GM12878 (cell line): ENCODE results near the gene KTN1. TPM values are rescaled to one million over a fixed set of nuclear protein-coding genes. Genes with fewer than 3 reads are reported as not detected.

Source experiments
- ATAC-seq: fragments of 200-7000 bp; cut with Tn5 transposase; 3 replicates; pipeline ENCODE4 v1.9.1; 2020; ENCODE audit warnings: mild to moderate bottlenecking, moderate library complexity
- BruUV-seq: library from RNA; stranded (reverse); fragments of 400-500 nt; replicated peaks from 2 replicates; lab custom pipeline; 2021; lab: Mats Ljungman, UMichigan
- CTCF ChIA-PET: fragments of 300-600 bp; sonication (Branson Sonifier 250); formaldehyde crosslinking; extraction: SDS; loops from one replicate; lab custom pipeline; 2021; ENCODE audit warnings: inconsistent platforms; lab: Yijun Ruan, JAX
- POLR2A ChIA-PET: fragments of 350-600 bp; formaldehyde crosslinking; extraction: SDS; loops from one replicate; lab custom pipeline; 2021; ENCODE audit warnings: inconsistent platforms; lab: Charles Lee
- RAD21 ChIA-PET: fragments of 300-600 bp; sonication (Branson Sonifier 250); formaldehyde crosslinking; loops from one replicate; lab custom pipeline; 2023; ENCODE audit warnings: antibody characterized with exemption; ENCODE audit not compliant: unreplicated experiment; lab: Charles Lee
- SMC1A ChIA-PET: fragments of 300-600 bp; sonication (Branson Sonifier 250); formaldehyde crosslinking; loops from one replicate; lab custom pipeline; 2023; ENCODE audit not compliant: unreplicated experiment, uncharacterized antibody; lab: Charles Lee
- DNase-seq: peaks from one replicate; pipeline ENCODE4 v3.0.0-alpha.2; 2011; ENCODE audit warnings: low read depth, low spot score
- FAIRE-seq: peaks from 3 replicates; lab custom pipeline; 2011; peaks lifted over from hg19 to GRCh38; lab: Jason Lieb, UNC
- H2AFZ ChIP-seq: 2 replicates; pipeline ENCODE4 v1.6.0; 2011; ENCODE audit warnings: low read depth, low read length, control low read depth; ENCODE audit not compliant: control insufficient read depth
- H3K27ac ChIP-seq: 2 replicates; pipeline ENCODE4 v1.5.1; 2011; ENCODE audit warnings: control low read depth; ENCODE audit not compliant: control insufficient read depth, insufficient read depth
- H3K27me3 ChIP-seq, 2 experiments: replicated peaks in 1 of 2; 2 replicates each; pipeline versions ENCODE4 v1.6.0 to v1.6.1; 2011; ENCODE audit warnings: low read length in 1 of 2; ENCODE audit not compliant: control insufficient read depth in 2 of 2, insufficient read depth in 2 of 2
- H3K36me3 ChIP-seq, 2 experiments: 2 replicates each; pipeline ENCODE4 v1.5.1; 2011; ENCODE audit warnings: low read length in 1 of 2; ENCODE audit not compliant: control insufficient read depth in 2 of 2, insufficient read depth in 2 of 2
- H3K4me1 ChIP-seq: 2 replicates; pipeline ENCODE4 v1.6.1; 2011; ENCODE audit warnings: mild to moderate bottlenecking, low read length, moderate library complexity, mixed read lengths; ENCODE audit not compliant: control insufficient read depth, insufficient read depth
- H3K4me2 ChIP-seq: 2 replicates; pipeline ENCODE4 v1.6.0; 2011; ENCODE audit warnings: control low read depth; ENCODE audit not compliant: control insufficient read depth, insufficient read depth
- H3K4me3 ChIP-seq: fragments of 200-600 bp; sonication (generic); 2 replicates; pipeline ENCODE4 v1.5.1; 2016
- H3K79me2 ChIP-seq: 2 replicates; pipeline ENCODE4 v1.6.0; 2011; ENCODE audit warnings: low read length; ENCODE audit not compliant: control insufficient read depth, insufficient read depth
- H3K9ac ChIP-seq: 2 replicates; pipeline ENCODE4 v1.8.0; 2011; ENCODE audit warnings: low read length, control low read depth, mixed read lengths; ENCODE audit not compliant: control insufficient read depth, insufficient read depth
- H3K9me3 ChIP-seq: replicated peaks from 3 replicates; pipeline ENCODE4 v1.5.1; 2011; ENCODE audit warnings: mild to moderate bottlenecking, low read length; ENCODE audit not compliant: control insufficient read depth, insufficient read depth
- H4K20me1 ChIP-seq: 2 replicates; pipeline ENCODE4 v1.6.0; 2011; ENCODE audit not compliant: control insufficient read depth, insufficient read depth
- ASH2L ChIP-seq: fragments of 300-600, 200-600 bp; sonication (generic); IDR thresholded peaks from 2 replicates; pipeline ENCODE4 v1.6.1; 2017; ENCODE audit warnings: low read depth, mild to moderate bottlenecking, borderline replicate concordance
- ATF7 ChIP-seq: fragments of 450-650 bp; IDR thresholded peaks from 2 replicates; pipeline ENCODE4 v1.6.1; 2016; ENCODE audit warnings: low read depth, mild to moderate bottlenecking
- BCL11A ChIP-seq: IDR thresholded peaks from 2 replicates; pipeline ENCODE4 v1.6.1; 2011; ENCODE audit warnings: low read depth, low read length
- CBFB ChIP-seq: IDR thresholded peaks from 2 replicates; pipeline ENCODE4 v1.6.1; 2016; ENCODE audit warnings: antibody characterized with exemption, low read depth
- CTCF ChIP-seq, 3 experiments: IDR thresholded peaks in 2 of 3; conservative IDR thresholded peaks in 1 of 3; 2 replicates each; pipeline ENCODE4 v1.5.1; 2011; ENCODE audit warnings: low read depth in 3 of 3, low read length in 3 of 3, mild to moderate bottlenecking in 3 of 3, control low read depth in 2 of 3, moderate library complexity in 2 of 3, inconsistent platforms in 1 of 3, mixed read lengths in 1 of 3; ENCODE audit not compliant: control insufficient read depth in 2 of 3, insufficient read depth in 1 of 3; ENCODE audit errors: extremely low read depth in 1 of 3
- DPF2 ChIP-seq: fragments of 450-650 bp; IDR thresholded peaks from 2 replicates; pipeline ENCODE4 v1.6.1; 2017; ENCODE audit warnings: mild to moderate bottlenecking
- EED ChIP-seq: sonication (generic); IDR thresholded peaks from 2 replicates; pipeline ENCODE4 v1.6.1; 2016; ENCODE audit warnings: antibody characterized with exemption, low read depth
- LARP7 ChIP-seq: fragments of 450-650 bp; IDR thresholded peaks from 2 replicates; pipeline ENCODE4 v1.6.1; 2017; ENCODE audit warnings: mild to moderate bottlenecking
- MEF2A ChIP-seq: IDR thresholded peaks from 2 replicates; pipeline ENCODE4 v1.6.1; 2011; ENCODE audit warnings: low read depth, mild to moderate bottlenecking, low read length, moderate library complexity; ENCODE audit not compliant: insufficient read depth
- PKNOX1 ChIP-seq: fragments of 450-650 bp; IDR thresholded peaks from 2 replicates; pipeline ENCODE4 v1.6.1; 2016; ENCODE audit warnings: mild to moderate bottlenecking
- PRDM15 ChIP-seq: fragments of 450-650 bp; formaldehyde crosslinking; IDR thresholded peaks from 2 replicates; pipeline ENCODE4 v1.4.0; 2020; ENCODE audit warnings: mild to moderate bottlenecking, moderate library complexity
- RUNX3 ChIP-seq: IDR thresholded peaks from 2 replicates; pipeline ENCODE4 v1.6.1; 2012; ENCODE audit warnings: low read length, inconsistent platforms
- SIX5 ChIP-seq: IDR thresholded peaks from 2 replicates; pipeline ENCODE4 v1.6.1; 2011; ENCODE audit warnings: mild to moderate bottlenecking, low read depth, low read length, moderate library complexity; ENCODE audit not compliant: severe bottlenecking
- TAF1 ChIP-seq: IDR thresholded peaks from 2 replicates; pipeline ENCODE4 v1.6.1; 2011; ENCODE audit warnings: mild to moderate bottlenecking, low read depth, low read length, borderline replicate concordance
- ZBED1 ChIP-seq: IDR thresholded peaks from 2 replicates; pipeline ENCODE4 v1.6.1; 2016; ENCODE audit warnings: borderline replicate concordance
- ZNF24 ChIP-seq: fragments of 450-650 bp; IDR thresholded peaks from 2 replicates; pipeline ENCODE4 v1.6.1; 2017; ENCODE audit warnings: antibody characterized with exemption, mild to moderate bottlenecking
- WGBS: methylation state at CpG from one replicate; pipeline ENCODE4 v1.1.6; 2016; ENCODE audit warnings: low lambda C conversion rate; ENCODE audit not compliant: insufficient replicate concordance, insufficient coverage; ENCODE audit errors: missing lambda C conversion rate; 5-methylcytosine and 5-hydroxymethylcytosine counted together
- in situ Hi-C: fragments of 300-500 bp; cut with MboI; formaldehyde crosslinking; loops from 9 replicates; pipeline ENCODE4 v1.14.3; 2018; ENCODE audit warnings: mixed read lengths
- intact Hi-C: fragments of 100-400 bp; cut with micrococcal nuclease; formaldehyde crosslinking; loops from one replicate; pipeline ENCODE4 v1.14.2; 2022; ENCODE audit not compliant: unreplicated experiment
- polyA plus RNA-seq, 11 experiments: library from polyadenylated mRNA; depleted of rRNA in 4 of 11; unstranded in 6 of 11; stranded (reverse) in 5 of 11; fragments of >200 nt; fragmentation: Nextera tagmentation in 4 of 11; fragmentation: Illumina TruSeq in 1 of 11; extraction: Ambion mirVana in 4 of 11; extraction: Trizol in 1 of 11; gene quantifications; 1 replicate in 1 of 11; 2 replicates in 10 of 11; pipeline versions ENCODE4 v1.2.1 to v1.2.3, GENCODE V29; 2011 to 2016; ENCODE audit warnings: inconsistent platforms in 2 of 11, missing spikeins in 2 of 11, low read depth in 1 of 11
- total RNA-seq, 4 experiments: library from RNA; depleted of rRNA in 3 of 4; stranded (reverse); fragments of >200 nt in 3 of 4; fragmentation: Illumina TruSeq in 1 of 4; extraction: Trizol in 1 of 4; gene quantifications; 2 replicates each; pipeline versions ENCODE4 v1.2.1 to v1.2.3, GENCODE V29; 2013 to 2021

Gene KTN1
- total and polyA plus RNA-seq, 10 of the 15 experiments (the other 5 are each of a cell fraction or from before 2014, with no cell fraction given) = 50.6 to 154 (median 84.2) TPM

- H3K4me3 ChIP-seq = no peak overlapping the region
- intact Hi-C loops (no loop called here), in situ Hi-C loops (no loop called here)
- H3K79me2 ChIP-seq = peaks cover 26% of the 10 kb centered on the region
- ChIA-PET POLR2A (no interaction called here), CTCF (interaction anchor here (1.0 kb wide), 1 partner anchor 30 kb away, joined by 3 read pairs; no protein-coding TSS in a partner anchor), SMC1A (interaction anchor here (0.9 to 3.9 kb wide), 9 partner anchors 9 to 131 kb away, joined by 3 to 13 read pairs (median 5); no protein-coding TSS in a partner anchor), RAD21 (interaction anchor here (1.0 to 2.0 kb wide), 4 partner anchors 10 to 56 kb away, joined by 3 to 5 read pairs (median 4); no protein-coding TSS in a partner anchor)
- peaks cover 10% of the 10 kb centered on the region for H3K4me1 ChIP-seq
- no peaks in the 10 kb centered on the region for H4K20me1 ChIP-seq
- 52% methylated on average over 4 of the region's 4 CpGs for WGBS
- no peak overlapping the region for H2AFZ ChIP-seq
- H3K27ac ChIP-seq = no peak overlapping the region
- H3K4me2 ChIP-seq = no peak overlapping the region; the same call in 1 of the 2 replicates
- no peak for FAIRE-seq
- DNase-seq = no peak
- H3K9me3 ChIP-seq = no peaks in the 10 kb centered on the region
- H3K36me3 ChIP-seq = no peaks in the 10 kb centered on the region
- no peaks in the 10 kb centered on the region for H3K27me3 ChIP-seq
- no peak overlapping the region for H3K9ac ChIP-seq
- no peak for ATAC-seq
- no TSS peak for BruUV-seq
- no peak for TF ChIP-seq ZBED1
- TF ChIP-seq EED = peak; percentile 84
- TF ChIP-seq PRDM15 (CRISPR knock-in tag) = no peak
- peak; percentile 63; the same call in 1 of the 2 replicates for TF ChIP-seq RUNX3
- TF ChIP-seq ZNF24 = no peak
- TF ChIP-seq ASH2L = no peak
- TF ChIP-seq MEF2A = no peak
- TF ChIP-seq BCL11A = no peak
- no peak for TF ChIP-seq CBFB
- no peak for TF ChIP-seq SIX5
- TF ChIP-seq TAF1 = no peak
- no peak for TF ChIP-seq ATF7
- 0 out of 2 replicates have a peak, but pooled peaks have one; percentile 19 for TF ChIP-seq DPF2
- no peak for TF ChIP-seq LARP7
- no peak for TF ChIP-seq CTCF (IDR thresholded peaks at IDR 0.05 in 2 of 3, conservative IDR thresholded peaks at IDR 0.05 in 1 of 3; ENCODE audit: control insufficient read depth in 2 of 3, extremely low read depth in 1 of 3, insufficient read depth in 1 of 3, low read depth in 3 of 3, low read length in 3 of 3)
- TF ChIP-seq PKNOX1 = no peak
Observed at GRCh38 chr14:55577229-55577628, 2.8 kb upstream of the KTN1 start.
